Fibroblast of villous mesenchyme (primary cell): ENCODE results near the gene HIKESHI. TPM values are rescaled to one million over a fixed set of nuclear protein-coding genes. Genes with fewer than 3 reads are reported as not detected.

ENCODE experiments used
- DNase-seq: peaks from one replicate; pipeline ENCODE4 v3.0.0-alpha.2; 2010; ENCODE audit warnings: low read depth
- H3K4me3 ChIP-seq: 2 replicates; pipeline ENCODE4 v1.5.1; 2011; ENCODE audit warnings: low read depth, mild to moderate bottlenecking, low read length
- total RNA-seq: library from RNA; depleted of rRNA; stranded (reverse); fragments of >200 nt; gene quantifications from 2 replicates; pipeline ENCODE4 v1.2.3, GENCODE V29; 2012
- TF ChIP-seq, protein P1 (sequence below): IDR thresholded peaks from 2 replicates; pipeline ENCODE4 v1.5.1; 2012; ENCODE audit warnings: low read depth, mild to moderate bottlenecking, low read length; ENCODE audit not compliant: insufficient read depth

The HIKESHI gene
- total RNA-seq, 1 donor = 101 TPM

DNA sequence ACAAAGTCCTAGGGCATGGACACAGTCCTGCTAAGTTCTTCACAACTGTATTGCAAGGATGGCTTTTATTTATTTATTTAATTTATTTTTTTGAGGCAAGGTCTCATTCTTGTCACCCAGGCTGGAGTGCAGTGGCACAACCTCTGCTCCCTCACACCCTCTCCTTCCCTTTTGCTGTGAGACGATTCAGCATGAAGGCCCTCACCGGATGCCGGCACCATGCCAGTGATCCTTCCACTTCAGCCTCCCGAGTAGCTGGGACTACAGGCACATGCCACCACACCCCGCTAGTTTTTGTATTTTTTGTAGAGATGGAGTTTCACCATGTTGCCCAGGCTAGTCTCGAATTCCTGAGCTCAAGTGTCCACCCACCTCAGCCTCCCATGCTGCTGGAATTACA is 39.7 kb upstream of the HIKESHI start:
- no peak overlapping the region for H3K4me3 ChIP-seq
- TF ChIP-seq, protein P1, sequence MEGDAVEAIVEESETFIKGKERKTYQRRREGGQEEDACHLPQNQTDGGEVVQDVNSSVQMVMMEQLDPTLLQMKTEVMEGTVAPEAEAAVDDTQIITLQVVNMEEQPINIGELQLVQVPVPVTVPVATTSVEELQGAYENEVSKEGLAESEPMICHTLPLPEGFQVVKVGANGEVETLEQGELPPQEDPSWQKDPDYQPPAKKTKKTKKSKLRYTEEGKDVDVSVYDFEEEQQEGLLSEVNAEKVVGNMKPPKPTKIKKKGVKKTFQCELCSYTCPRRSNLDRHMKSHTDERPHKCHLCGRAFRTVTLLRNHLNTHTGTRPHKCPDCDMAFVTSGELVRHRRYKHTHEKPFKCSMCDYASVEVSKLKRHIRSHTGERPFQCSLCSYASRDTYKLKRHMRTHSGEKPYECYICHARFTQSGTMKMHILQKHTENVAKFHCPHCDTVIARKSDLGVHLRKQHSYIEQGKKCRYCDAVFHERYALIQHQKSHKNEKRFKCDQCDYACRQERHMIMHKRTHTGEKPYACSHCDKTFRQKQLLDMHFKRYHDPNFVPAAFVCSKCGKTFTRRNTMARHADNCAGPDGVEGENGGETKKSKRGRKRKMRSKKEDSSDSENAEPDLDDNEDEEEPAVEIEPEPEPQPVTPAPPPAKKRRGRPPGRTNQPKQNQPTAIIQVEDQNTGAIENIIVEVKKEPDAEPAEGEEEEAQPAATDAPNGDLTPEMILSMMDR = no peak
- DNase-seq = no peak

DNA sequence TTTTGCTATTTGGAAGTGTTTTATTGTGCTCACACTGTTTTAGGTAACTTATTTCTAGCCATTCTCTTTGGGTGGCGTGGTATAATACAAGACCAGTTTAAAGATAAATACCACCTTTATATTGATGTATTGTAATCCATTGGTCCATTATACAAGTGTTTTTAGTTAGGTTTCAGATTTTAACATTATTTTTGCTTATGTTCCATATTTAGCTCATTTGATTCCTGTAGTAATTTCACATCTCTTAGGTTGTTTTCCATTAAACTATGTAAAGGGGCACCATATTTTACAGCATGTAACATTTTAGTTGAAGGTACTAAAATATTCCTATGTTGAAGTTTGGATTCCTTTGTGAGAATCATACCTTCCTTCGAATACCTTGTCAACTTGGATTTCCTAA is 37.4 kb upstream of the HIKESHI start:
- TF ChIP-seq, protein P1 = no peak
- no peak for DNase-seq

DNA sequence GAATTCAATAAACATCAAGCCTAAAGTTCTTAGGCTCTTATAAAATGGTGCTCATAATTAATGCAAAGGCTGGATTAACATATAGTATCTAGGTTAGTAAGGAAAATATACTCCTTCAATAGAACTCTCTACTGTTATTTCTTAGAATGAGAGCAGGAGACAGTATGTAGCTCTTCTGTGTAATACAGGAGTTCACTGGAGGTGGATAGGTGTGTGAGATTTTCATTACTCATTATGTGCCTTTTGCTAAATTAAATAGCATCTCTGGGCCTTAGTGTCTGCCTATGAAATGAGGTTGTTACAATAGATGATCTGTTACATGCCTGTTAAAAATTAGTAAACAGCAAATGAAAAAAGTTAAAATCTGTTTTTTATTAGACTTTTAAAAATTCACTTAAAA is 36.8 kb upstream of the HIKESHI start:
- TF ChIP-seq, protein P1 = no peak
- no peak for DNase-seq
- H3K4me3 ChIP-seq = no peak overlapping the region

More for the DNA sequence above, 37.4 kb upstream of the HIKESHI start:
- H3K4me3 ChIP-seq = no peak overlapping the region

DNA sequence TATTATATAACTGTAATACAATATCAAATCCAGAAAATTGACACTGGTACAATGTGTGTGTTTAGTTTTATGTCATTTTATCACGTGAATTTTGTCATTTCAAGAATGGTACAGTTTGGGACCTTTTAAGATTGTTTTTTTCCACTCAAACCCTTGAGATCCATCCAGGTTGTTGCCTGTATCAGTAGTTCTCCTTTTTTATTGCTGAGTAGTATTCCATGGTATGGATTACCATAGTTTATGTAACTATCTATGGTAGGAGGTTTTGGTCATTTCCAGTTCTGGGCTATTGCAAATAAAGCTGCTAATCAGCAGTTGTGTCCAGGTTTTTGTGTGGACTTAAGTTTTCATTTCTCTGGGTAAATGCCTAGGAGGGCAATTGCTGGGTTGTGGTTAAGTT is 32.4 kb upstream of the HIKESHI start:
- TF ChIP-seq, protein P1 = no peak
- DNase-seq = no peak
- H3K4me3 ChIP-seq = no peak overlapping the region

DNA sequence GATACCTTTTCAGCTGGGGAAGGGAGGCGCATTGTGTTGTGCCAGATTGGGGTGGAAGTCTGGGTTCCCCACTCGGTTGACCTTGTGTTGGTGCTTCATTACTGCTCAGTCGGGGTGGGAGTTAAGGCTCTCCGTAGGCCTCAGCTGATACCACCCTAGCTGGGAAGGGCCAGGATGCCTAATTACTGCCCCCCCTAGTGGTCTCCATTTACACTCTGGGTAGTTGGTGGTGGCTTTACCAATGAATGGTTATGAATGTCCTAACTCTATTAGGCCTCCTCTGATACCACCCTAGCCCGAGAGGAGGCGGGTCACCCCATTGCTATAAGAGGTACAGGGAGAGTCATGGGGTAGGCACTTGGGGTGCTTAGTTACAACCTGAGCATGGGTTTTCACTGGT is 27.5 kb upstream of the HIKESHI start:
- H3K4me3 ChIP-seq = no peak overlapping the region

DNA sequence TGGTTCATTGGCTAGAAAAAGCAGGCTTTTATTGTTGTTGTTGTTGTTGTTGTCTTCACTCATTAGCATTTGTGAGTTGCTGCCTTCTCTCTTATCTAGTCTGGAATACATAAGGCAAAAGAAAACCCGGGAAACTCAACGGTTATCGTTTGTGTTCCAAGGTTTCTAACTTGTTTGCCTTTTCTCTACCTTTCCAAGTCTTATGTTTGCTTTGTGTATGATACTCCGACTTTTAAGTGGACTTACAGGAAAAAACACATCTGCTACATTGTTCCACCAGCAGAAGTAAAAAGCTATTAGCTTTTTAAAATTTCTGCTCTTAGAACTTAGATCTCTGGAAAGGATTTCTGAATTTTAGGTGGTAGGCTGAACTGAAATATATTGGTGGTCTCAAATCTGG is 27.0 kb upstream of the HIKESHI start:
- no peak for DNase-seq
- TF ChIP-seq, protein P1 = no peak
- no peak overlapping the region for H3K4me3 ChIP-seq

More for the DNA sequence above, 27.5 kb upstream of the HIKESHI start:
- TF ChIP-seq, protein P1 = peak; percentile 27
- DNase-seq = no peak
